ENCODE measurements around the gene CFAP298.

GRCh38 chr21:32648165-32648564 is 36.0 kb upstream of the CFAP298 start:
- TF ChIP-seq CTCF (conservative IDR thresholded peaks at IDR 0.05; ENCODE audit: low read depth, low read length), result no peak
- TF ChIP-seq EZH2phosphoT487 (IDR thresholded peaks at IDR 0.05; ENCODE audit: borderline replicate concordance, low read length), result no peak
- no peak for TF ChIP-seq EZH2 (IDR thresholded peaks at IDR 0.05; ENCODE audit: low read length, unreplicated experiment)

All from PC-3 (cell line).